AG04450 (cell line): ENCODE measurements around the gene ADAMTS1. TPM values are rescaled to one million over a fixed set of nuclear protein-coding genes. Genes with fewer than 3 reads are reported as not detected.

Experiments used
- CTCF ChIA-PET: fragments of 300-600, 350-600 bp; formaldehyde crosslinking; extraction: SDS; loops from one replicate; lab custom pipeline; 2022; ENCODE audit warnings: antibody characterized with exemption, inconsistent platforms; lab: Charles Lee
- POLR2A ChIA-PET: fragments of 350-600 bp; formaldehyde crosslinking; extraction: SDS; loops from one replicate; lab custom pipeline; 2021; ENCODE audit warnings: antibody characterized with exemption, inconsistent platforms; lab: Yijun Ruan, JAX
- DNase-seq: peaks from one replicate; pipeline ENCODE4 v3.0.0-alpha.2; 2011; ENCODE audit warnings: low read depth, low spot score
- H3K27ac ChIP-seq: one replicate; pipeline ENCODE4 v1.5.1; 2012; ENCODE audit warnings: low read depth, low read length, control low read depth
- H3K27me3 ChIP-seq: one replicate; pipeline ENCODE4 v1.6.0; 2012; ENCODE audit warnings: low read length; ENCODE audit not compliant: control insufficient read depth, insufficient read depth
- H3K4me3 ChIP-seq: 2 replicates; pipeline ENCODE4 v1.5.1; 2011; ENCODE audit warnings: mild to moderate bottlenecking, low read depth, low read length, control low read depth
- H3K9me3 ChIP-seq: 2 replicates; pipeline ENCODE4 v1.5.1; 2012; ENCODE audit warnings: low read length; ENCODE audit not compliant: control insufficient read depth, insufficient read depth
- CTCF ChIP-seq: IDR thresholded peaks from 2 replicates; pipeline ENCODE4 v1.5.1; 2011; ENCODE audit warnings: low read depth, low read length, control low read depth, inconsistent platforms
- polyA plus RNA-seq: library from polyadenylated mRNA; depleted of rRNA; stranded (reverse); fragments of >200 nt; gene quantifications from 2 replicates; pipeline ENCODE4 v1.2.3, GENCODE V29; 2011

Gene ADAMTS1
- polyA plus RNA-seq, 1 experiment: 309 TPM

DNA sequence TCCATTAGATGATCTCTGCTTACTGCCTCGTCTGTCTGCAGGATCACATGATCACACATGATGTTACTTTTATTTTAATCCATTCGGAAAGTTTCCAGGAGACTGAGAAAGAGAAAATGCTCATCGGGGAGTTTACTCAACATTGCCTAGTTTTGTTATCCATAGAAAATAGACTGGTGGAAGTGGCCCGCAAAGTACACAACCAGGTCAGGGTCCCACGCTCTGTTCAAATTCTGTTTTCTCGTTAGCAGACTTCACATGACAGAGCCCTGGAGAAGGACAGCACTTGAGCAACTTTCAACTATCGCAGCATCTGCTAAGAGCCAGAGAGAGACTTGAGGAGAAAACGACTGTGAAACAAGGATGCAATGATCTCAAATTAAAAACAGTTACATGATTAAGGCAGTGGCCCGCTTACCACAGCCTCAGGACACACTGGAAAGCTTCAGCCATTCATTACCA lies 44.2 kb downstream of the ADAMTS1 start:
- H3K9me3 ChIP-seq: no peaks in the 10 kb centered on the region; the same call in 1 of the 2 replicates
- CTCF ChIA-PET: interaction anchor here (1.7 kb wide), 1 partner anchor 15 kb away, joined by 8 read pairs; no protein-coding TSS in a partner anchor
- H3K27me3 ChIP-seq: no peaks in the 10 kb centered on the region
- no peak for DNase-seq
- H3K4me3 ChIP-seq: no peak overlapping the region
- peak overlapping the region; percentile 91 for H3K27ac ChIP-seq
- no peak for TF ChIP-seq CTCF
- POLR2A ChIA-PET: interaction anchor here (0.8 to 1.1 kb wide), 4 partner anchors 14 to 43 kb away, joined by 3 to 9 read pairs (median 4); no protein-coding TSS in a partner anchor

DNA sequence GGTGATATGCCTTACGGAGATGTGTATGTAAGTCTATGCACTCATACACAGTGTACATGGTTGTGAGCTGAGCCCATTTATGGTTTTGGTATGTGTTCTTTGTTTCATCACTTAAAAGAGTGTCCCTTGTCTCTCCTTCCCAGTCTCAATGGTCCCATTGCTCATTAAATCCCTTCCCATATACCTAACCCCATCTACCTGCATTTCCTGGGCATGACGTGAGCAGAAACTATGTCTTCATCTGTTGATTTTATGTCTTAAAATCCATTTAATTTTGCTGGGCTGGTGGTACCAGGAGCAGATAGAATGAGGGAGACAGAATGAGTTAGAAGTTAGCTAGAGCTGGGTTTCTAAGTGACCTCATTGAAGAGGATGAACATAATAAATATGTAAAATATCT lies 44.8 kb downstream of the ADAMTS1 start:
- DNase-seq: no peak
- CTCF ChIA-PET: no interaction called here
- Histone ChIP-seq H3K9me3 (no peaks in the 10 kb centered on the region; the same call in 1 of the 2 replicates), H3K27ac (no peak overlapping the region), H3K4me3 (no peak overlapping the region), H3K27me3 (no peaks in the 10 kb centered on the region)
- TF ChIP-seq CTCF: no peak
- POLR2A ChIA-PET: no interaction called here

GRCh38 chr21:26800001-26800400 lies 45.2 kb downstream of the ADAMTS1 start:
- ChIA-PET POLR2A (no interaction called here), CTCF (no interaction called here)
- H3K9me3 ChIP-seq: no peaks in the 10 kb centered on the region; the same call in 1 of the 2 replicates
- H3K4me3 ChIP-seq: no peak overlapping the region
- no peak for DNase-seq
- H3K27ac ChIP-seq: no peak overlapping the region
- no peak for TF ChIP-seq CTCF
- H3K27me3 ChIP-seq: no peaks in the 10 kb centered on the region

DNA sequence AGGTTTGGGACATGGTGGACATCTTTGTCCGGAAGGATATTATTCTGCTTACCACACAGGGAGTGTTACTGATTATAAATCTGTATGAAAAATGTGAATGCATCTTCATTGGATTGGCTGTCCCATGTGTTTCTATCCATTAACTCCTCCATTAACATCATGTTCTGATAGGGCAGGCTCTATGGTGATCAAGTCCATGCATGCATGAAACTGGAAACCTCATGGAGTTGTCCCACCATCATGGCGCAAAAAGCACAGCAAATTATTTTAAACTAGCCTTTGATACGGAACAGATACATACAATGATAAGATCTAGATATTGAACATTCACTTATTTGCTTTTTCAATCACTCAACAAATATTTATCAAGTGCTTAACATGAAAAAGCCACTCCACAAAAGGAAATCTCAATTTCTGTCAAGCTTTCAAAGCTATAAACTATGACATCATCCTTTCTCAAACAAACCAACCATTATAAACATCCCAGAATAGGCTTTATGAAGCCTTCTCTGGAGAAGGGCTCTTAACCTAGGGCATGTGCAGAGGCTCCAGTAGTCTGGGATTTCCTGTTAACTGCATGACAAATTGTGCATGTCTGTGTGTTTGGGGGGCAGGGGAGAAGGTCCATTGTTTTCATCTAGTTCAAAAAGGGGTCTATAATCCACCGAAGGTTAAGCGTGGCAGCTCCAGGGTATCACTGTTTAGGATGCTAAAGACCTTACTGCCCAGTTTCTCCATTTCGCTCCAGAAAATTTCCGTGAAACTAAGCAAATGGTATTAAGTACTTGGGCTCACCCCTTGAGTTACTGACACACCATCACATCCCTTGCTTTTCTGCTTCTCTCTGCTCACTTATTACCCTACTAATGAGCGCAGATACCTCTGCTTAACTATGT lies 46.1 kb downstream of the ADAMTS1 start:
- DNase-seq: no peak
- Histone ChIP-seq H3K4me3 (no peak overlapping the region), H3K27ac (no peak overlapping the region), H3K27me3 (no peaks in the 10 kb centered on the region), H3K9me3 (no peaks in the 10 kb centered on the region; the same call in 1 of the 2 replicates)
- POLR2A ChIA-PET: no interaction called here
- no peak for TF ChIP-seq CTCF
- CTCF ChIA-PET: no interaction called here

DNA sequence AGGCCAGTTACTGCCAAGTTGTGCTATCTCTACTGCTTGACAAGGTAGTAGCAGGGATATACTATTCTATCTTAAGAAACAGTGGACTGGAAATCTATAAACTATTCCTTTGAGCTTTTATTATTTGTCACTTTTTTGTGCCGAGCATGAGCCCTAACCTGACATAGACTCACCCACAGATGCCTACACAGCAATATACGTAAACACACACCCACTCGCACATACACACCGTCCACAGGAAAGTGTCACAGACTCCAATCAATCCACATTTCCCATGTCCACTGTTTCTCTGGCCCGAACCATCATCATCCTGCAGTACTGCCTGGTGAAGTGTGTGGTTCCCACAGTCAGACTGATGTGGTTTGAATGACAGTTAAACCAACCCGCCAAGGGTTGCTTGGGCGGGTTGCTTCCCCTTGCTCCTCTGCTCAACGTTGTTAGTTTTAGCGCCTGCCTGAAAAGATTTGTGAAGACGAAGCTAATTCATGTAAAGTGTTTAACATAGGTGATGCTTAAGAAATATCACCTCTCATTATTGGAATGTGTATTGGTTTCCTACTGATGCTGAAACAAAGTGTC lies 47.2 kb downstream of the ADAMTS1 start:
- ChIA-PET CTCF (no interaction called here), POLR2A (no interaction called here)
- Histone ChIP-seq H3K27me3 (no peaks in the 10 kb centered on the region), H3K4me3 (no peak overlapping the region), H3K9me3 (no peaks in the 10 kb centered on the region; the same call in 1 of the 2 replicates), H3K27ac (no peak overlapping the region)
- DNase-seq: no peak
- no peak for TF ChIP-seq CTCF
